ENCODE measurements around the gene ESPN.

ESPN gene

DNA sequence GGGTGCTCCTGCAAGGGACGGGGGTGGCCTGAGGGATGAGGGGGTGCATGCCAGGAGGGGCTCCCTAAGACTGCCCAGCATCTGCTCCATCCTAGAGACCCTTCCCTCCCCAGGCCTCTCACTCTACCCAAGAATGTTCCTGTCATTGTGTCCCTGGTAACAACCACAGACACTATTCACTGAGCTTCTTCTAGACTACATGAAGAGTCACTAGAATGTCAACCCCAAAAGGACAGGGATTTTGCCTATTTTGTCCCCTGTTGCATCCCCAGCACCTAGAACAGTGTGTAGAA is 38.5 kb downstream of the ESPN start:
- no peak overlapping the region for H3K4me3 ChIP-seq (ENCODE audit: low read depth, low read length)
- TF ChIP-seq, protein P1, sequence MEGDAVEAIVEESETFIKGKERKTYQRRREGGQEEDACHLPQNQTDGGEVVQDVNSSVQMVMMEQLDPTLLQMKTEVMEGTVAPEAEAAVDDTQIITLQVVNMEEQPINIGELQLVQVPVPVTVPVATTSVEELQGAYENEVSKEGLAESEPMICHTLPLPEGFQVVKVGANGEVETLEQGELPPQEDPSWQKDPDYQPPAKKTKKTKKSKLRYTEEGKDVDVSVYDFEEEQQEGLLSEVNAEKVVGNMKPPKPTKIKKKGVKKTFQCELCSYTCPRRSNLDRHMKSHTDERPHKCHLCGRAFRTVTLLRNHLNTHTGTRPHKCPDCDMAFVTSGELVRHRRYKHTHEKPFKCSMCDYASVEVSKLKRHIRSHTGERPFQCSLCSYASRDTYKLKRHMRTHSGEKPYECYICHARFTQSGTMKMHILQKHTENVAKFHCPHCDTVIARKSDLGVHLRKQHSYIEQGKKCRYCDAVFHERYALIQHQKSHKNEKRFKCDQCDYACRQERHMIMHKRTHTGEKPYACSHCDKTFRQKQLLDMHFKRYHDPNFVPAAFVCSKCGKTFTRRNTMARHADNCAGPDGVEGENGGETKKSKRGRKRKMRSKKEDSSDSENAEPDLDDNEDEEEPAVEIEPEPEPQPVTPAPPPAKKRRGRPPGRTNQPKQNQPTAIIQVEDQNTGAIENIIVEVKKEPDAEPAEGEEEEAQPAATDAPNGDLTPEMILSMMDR (IDR thresholded peaks at IDR 0.05; ENCODE audit: borderline replicate concordance, insufficient read depth, low read depth, low read length) = no peak

DNA sequence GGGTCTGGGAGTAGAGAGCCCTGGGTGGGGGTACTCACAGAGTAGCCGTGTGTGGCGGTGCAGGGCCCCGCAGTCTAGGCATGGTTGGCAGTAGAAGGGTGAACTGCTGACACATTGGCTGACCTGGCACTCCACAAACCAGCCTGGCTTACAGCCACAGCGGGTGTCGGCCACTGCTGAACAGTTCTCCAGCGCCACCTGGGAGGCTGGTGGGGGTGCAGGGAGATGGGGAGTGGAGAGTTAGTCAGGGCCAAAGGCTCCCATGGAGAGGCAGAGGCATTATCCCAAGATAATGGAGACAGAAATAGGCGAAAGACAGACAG is 39.9 kb downstream of the ESPN start:
- TF ChIP-seq, protein P1 (IDR thresholded peaks at IDR 0.05; ENCODE audit: borderline replicate concordance, insufficient read depth, low read depth, low read length) = no peak
- H3K4me3 ChIP-seq (ENCODE audit: low read depth, low read length) = no peak overlapping the region

DNA sequence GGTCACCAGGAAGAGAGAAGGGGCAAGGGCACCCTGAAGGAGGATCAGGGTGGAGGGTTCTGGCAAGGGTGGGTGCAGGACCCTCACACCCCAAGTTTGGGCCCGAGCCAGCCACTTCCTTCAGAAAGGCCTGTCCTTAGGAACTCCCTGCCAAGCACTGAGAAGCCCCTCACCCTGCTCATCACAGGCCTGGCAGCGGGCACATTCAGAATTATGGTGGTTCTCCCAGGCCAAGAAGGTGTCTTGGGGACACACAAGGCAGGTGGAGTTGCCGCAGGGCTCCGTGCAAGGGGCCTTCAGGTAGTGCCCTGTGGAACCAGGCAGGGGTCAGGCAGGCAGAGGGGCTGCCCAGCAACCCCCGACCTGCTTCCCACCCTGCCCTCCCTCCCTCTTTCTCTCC is 40.3 kb downstream of the ESPN start:
- TF ChIP-seq, protein P1 (IDR thresholded peaks at IDR 0.05; ENCODE audit: borderline replicate concordance, insufficient read depth, low read depth, low read length) = no peak
- H3K4me3 ChIP-seq (ENCODE audit: low read depth, low read length) = no peak overlapping the region

DNA sequence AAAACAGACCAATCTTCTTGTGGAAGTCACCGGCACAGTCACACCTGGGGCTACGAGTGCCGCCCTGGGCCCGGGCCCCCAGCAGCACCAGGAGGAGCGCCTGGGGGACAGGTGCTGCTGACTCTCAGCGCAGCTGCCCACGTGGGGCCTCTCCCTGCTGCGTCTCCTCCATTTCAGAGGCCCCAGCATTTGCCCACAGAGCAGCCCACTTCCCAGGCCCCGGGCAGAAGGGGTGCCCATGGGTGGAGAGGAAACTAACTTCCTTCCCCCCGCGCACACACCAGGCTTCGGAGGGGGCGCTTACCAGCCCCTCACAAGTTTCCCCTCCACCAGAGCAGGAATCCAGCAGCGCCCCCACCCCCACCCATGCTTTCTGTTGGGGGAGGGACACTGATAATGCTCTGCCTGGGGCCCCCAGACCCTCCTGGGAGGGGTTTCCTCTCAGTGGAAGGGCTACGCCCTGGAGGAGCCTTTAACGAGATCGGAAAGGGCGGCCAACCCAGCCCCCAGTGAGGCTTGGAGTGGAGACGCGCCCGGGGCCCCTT is 41.0 kb downstream of the ESPN start:
- H3K4me3 ChIP-seq (ENCODE audit: low read depth, low read length) = no peak overlapping the region

DNA sequence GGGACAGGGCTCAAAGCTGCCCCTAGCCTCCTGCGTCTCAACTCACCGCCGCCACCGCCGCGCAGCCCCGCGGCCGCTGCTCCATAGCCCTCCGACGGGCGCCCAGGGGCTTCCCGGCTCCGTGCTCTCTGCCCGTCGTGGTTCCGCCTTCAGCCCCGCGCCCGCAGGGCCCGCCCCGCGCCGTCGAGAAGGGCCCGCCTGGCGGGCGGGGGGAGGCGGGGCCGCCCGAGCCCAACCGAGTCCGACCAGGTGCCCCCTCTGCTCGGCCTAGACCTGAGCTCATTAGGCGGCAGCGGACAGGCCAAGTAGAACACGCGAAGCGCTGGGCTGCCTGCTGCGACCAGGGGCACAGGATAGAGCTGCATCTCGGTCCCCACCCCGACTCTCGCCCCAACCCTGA is 41.4 kb downstream of the ESPN start, which contains the start of gene TNFRSF25:
Gene TNFRSF25, minus strand, starts transcription at position 151 of the 400 bp plus-strand sequence. Its CDS starts 66 bp downstream, at position 85.
- no peak within 1 kb of the TSS for H3K4me3 ChIP-seq (ENCODE audit: low read depth, low read length)
- TF ChIP-seq, protein P1 (IDR thresholded peaks at IDR 0.05; ENCODE audit: borderline replicate concordance, insufficient read depth, low read depth, low read length) = no peak

More for the DNA sequence above, 41.0 kb downstream of the ESPN start:
- TF ChIP-seq, protein P1 (IDR thresholded peaks at IDR 0.05; ENCODE audit: borderline replicate concordance, insufficient read depth, low read depth, low read length) = no peak

DNA sequence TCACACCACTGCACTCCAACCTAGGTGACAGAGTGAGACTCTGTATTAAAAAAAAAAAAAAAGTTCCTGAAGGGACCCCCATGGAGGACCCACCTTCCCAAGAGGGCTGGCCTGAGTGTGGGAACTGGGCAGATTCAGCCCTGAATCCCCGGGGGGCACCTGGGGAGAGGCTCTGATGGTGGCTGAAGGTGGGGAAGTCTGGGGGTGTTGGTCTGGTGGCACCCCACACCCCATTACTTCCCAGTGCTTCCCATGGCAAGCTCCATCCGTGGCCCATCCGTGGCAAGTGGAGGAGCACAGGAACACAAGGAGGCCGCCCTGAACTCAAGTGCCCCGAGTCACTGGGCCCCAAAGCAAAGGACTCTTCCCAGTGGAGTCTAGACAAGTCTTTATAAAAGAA is 42.2 kb downstream of the ESPN start:
- no peak overlapping the region for H3K4me3 ChIP-seq (ENCODE audit: low read depth, low read length)
- TF ChIP-seq, protein P1 (IDR thresholded peaks at IDR 0.05; ENCODE audit: borderline replicate concordance, insufficient read depth, low read depth, low read length) = no peak

DNA sequence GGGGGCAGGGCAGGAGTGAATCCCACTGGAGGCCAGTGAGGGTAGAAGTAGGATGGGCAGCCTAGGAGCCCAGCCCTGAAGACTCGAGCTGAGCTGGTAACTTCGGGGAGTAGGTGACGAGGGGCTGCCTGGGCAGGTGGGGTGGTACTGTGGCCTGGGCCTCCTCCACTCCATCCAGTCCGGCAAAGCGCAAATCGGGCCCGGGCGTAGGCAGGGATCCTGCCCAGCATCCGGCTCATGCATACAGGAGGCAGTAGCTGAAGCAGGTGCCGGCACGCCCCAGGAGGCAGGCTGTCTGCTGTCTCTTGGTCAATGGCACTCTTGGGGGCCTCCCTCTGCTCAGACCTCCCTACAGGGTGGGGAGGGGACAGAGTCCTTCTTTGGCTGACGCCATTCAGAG is 42.6 kb downstream of the ESPN start:
- TF ChIP-seq, protein P1 (IDR thresholded peaks at IDR 0.05; ENCODE audit: borderline replicate concordance, insufficient read depth, low read depth, low read length) = no peak
- H3K4me3 ChIP-seq (ENCODE audit: low read depth, low read length) = no peak overlapping the region

Data from GM12875 (cell line).